ENCODE data around the gene FEV. TPM values are rescaled to one million over a fixed set of nuclear protein-coding genes. Genes with fewer than 3 reads are reported as not detected.

FEV gene
- total RNA-seq, 5 donors from 2014 or later (not counting 1 experiment from before 2014, with no cell fraction given): not detected

GRCh38 chr2:219009294-219009693, 24.3 kb upstream of the FEV start:
- Histone ChIP-seq H3K27ac (ENCODE audit: low read length) (no peak overlapping the region), H3K27me3 (replicated peaks in 1 of 2; ENCODE audit: control insufficient read depth in 2 of 2, extremely low read depth in 1 of 2, insufficient read depth in 2 of 2, low read length in 1 of 2) (peaks cover 6 to 76% of the 10 kb centered on the region in 2 experiments), H3K4me1 (ENCODE audit: control insufficient read depth in 1 of 2, extremely low read depth in 1 of 2, insufficient read depth in 2 of 2, low read length in 2 of 2) (no peaks in the 10 kb centered on the region), H3K36me3 (ENCODE audit: control insufficient read depth in 2 of 2, extremely low read depth in 1 of 2, insufficient read depth in 1 of 2, low read length in 1 of 2) (no peaks in the 10 kb centered on the region), H3K9me3 (no peaks in the 10 kb centered on the region), H3K4me3 (ENCODE audit: control insufficient read depth in 1 of 2, extremely low read depth in 1 of 2, low read length in 1 of 2) (no peak overlapping the region)
- Mint-ChIP-seq H3K4me1 (peaks cover 0 to 2% (median 0%) of the 10 kb centered on the region in 3 donors), H3K36me3 (no peaks in the 10 kb centered on the region), H3K27ac (no peak overlapping the region), H3K4me3 (no peak overlapping the region), H3K27me3 (peaks cover 42 to 66% of the 10 kb centered on the region in 2 donors), H3K9me3 (no peaks in the 10 kb centered on the region)
- no CpG with 5 or more reads among the region's 2 CpGs for WGBS (ENCODE audit: insufficient coverage)
- ChIA-PET CTCF (interaction anchor here in 1 of 2 donors (0.5 kb wide), 1 partner anchor 1322 kb away, joined by 15 read pairs; no protein-coding TSS in a partner anchor), POLR2A (no interaction called here)
- DNase-seq (no peak), ATAC-seq (replicated peaks in 1 of 4) (no peak)

- H3K27me3 Mint-ChIP-seq: peaks cover 49 to 71% of the 10 kb centered on the region in 2 donors
- WGBS (ENCODE audit: insufficient coverage): 100% methylated on average over 2 of the region's 3 CpGs
- peaks cover 10 to 22% (median 18%) of the 10 kb centered on the region in 3 donors for H3K4me1 Mint-ChIP-seq
- Histone ChIP-seq H3K4me1 (ENCODE audit: control insufficient read depth in 1 of 2, extremely low read depth in 1 of 2, insufficient read depth in 2 of 2, low read length in 2 of 2) (peaks cover 3 to 30% of the 10 kb centered on the region in 2 experiments), H3K4me3 (ENCODE audit: control insufficient read depth in 1 of 2, extremely low read depth in 1 of 2, low read length in 1 of 2) (no peak overlapping the region), H3K27ac (ENCODE audit: low read length) (no peak overlapping the region), H3K36me3 (ENCODE audit: control insufficient read depth in 2 of 2, extremely low read depth in 1 of 2, insufficient read depth in 1 of 2, low read length in 1 of 2) (no peaks in the 10 kb centered on the region), H3K9me3 (no peaks in the 10 kb centered on the region), H3K27me3 (replicated peaks in 1 of 2; ENCODE audit: control insufficient read depth in 2 of 2, extremely low read depth in 1 of 2, insufficient read depth in 2 of 2, low read length in 1 of 2) (peaks cover 9 to 94% of the 10 kb centered on the region in 2 experiments)
- CTCF ChIA-PET: interaction anchor here in 1 of 2 donors (0.9 kb wide), 1 partner anchor 10 kb away, joined by 3 read pairs; no protein-coding TSS in a partner anchor
- H3K27ac Mint-ChIP-seq: no peak overlapping the region
- peak overlapping the region in 2 of 3 donors; percentile 2 to 72 for H3K4me3 Mint-ChIP-seq
- POLR2A ChIA-PET: no interaction called here
- DNase-seq (no peak), ATAC-seq (replicated peaks in 1 of 4) (no peak)
- H3K36me3 Mint-ChIP-seq: no peaks in the 10 kb centered on the region
- no peaks in the 10 kb centered on the region for H3K9me3 Mint-ChIP-seq
Measured at GRCh38 chr2:219003979-219004378, 19.0 kb upstream of the FEV start.

- Mint-ChIP-seq H3K4me3 (peak overlapping the region; percentile 2 to 72 (median 11)), H3K36me3 (no peaks in the 10 kb centered on the region), H3K9me3 (no peaks in the 10 kb centered on the region), H3K27me3 (peaks cover 54 to 72% of the 10 kb centered on the region in 2 donors), H3K4me1 (peaks cover 10 to 22% (median 18%) of the 10 kb centered on the region in 3 donors), H3K27ac (no peak overlapping the region)
- ChIA-PET CTCF (interaction anchor here in 1 of 2 donors (0.9 kb wide), 1 partner anchor 9 kb away, joined by 3 read pairs; no protein-coding TSS in a partner anchor), POLR2A (no interaction called here)
- peaks cover 9 to 93% of the 10 kb centered on the region in 2 experiments for H3K27me3 ChIP-seq (replicated peaks in 1 of 2; ENCODE audit: control insufficient read depth in 2 of 2, extremely low read depth in 1 of 2, insufficient read depth in 2 of 2, low read length in 1 of 2)
- DNase-seq (no peak), ATAC-seq (replicated peaks in 1 of 4) (no peak)
- H3K9me3 ChIP-seq: no peaks in the 10 kb centered on the region
- peaks cover 3 to 30% of the 10 kb centered on the region in 2 experiments for H3K4me1 ChIP-seq (ENCODE audit: control insufficient read depth in 1 of 2, extremely low read depth in 1 of 2, insufficient read depth in 2 of 2, low read length in 2 of 2)
- no peak overlapping the region for H3K27ac ChIP-seq (ENCODE audit: low read length)
- H3K4me3 ChIP-seq (ENCODE audit: control insufficient read depth in 1 of 2, extremely low read depth in 1 of 2, low read length in 1 of 2): no peak overlapping the region
- WGBS (ENCODE audit: insufficient coverage): 4% methylated on average over 15 of the region's 20 CpGs
- H3K36me3 ChIP-seq (ENCODE audit: control insufficient read depth in 2 of 2, extremely low read depth in 1 of 2, insufficient read depth in 1 of 2, low read length in 1 of 2): no peaks in the 10 kb centered on the region
Measured at GRCh38 chr2:219003267-219003634, 18.3 kb upstream of the FEV start.

GRCh38 chr2:219002395-219003266, 17.6 kb upstream of the FEV start:
- Histone ChIP-seq H3K27me3 (replicated peaks in 1 of 2; ENCODE audit: control insufficient read depth in 2 of 2, extremely low read depth in 1 of 2, insufficient read depth in 2 of 2, low read length in 1 of 2) (peaks cover 9 to 94% of the 10 kb centered on the region in 2 experiments), H3K36me3 (ENCODE audit: control insufficient read depth in 2 of 2, extremely low read depth in 1 of 2, insufficient read depth in 1 of 2, low read length in 1 of 2) (no peaks in the 10 kb centered on the region), H3K4me3 (ENCODE audit: control insufficient read depth in 1 of 2, extremely low read depth in 1 of 2, low read length in 1 of 2) (peak overlapping the region; percentile 12 to 41), H3K4me1 (ENCODE audit: control insufficient read depth in 1 of 2, extremely low read depth in 1 of 2, insufficient read depth in 2 of 2, low read length in 2 of 2) (peaks cover 3 to 30% of the 10 kb centered on the region in 2 experiments), H3K27ac (ENCODE audit: low read length) (no peak overlapping the region), H3K9me3 (no peaks in the 10 kb centered on the region)
- Mint-ChIP-seq H3K4me1 (peaks cover 10 to 22% (median 18%) of the 10 kb centered on the region in 3 donors), H3K4me3 (peak overlapping the region; percentile 58 to 72 (median 65)), H3K27ac (no peak overlapping the region), H3K36me3 (no peaks in the 10 kb centered on the region), H3K27me3 (peaks cover 56 to 74% of the 10 kb centered on the region in 2 donors), H3K9me3 (no peaks in the 10 kb centered on the region)
- POLR2A ChIA-PET: no interaction called here
- CTCF ChIA-PET: interaction anchor here (0.6 to 1.4 kb wide), 3 partner anchors 21 to 452 kb away, joined by 3 read pairs; no protein-coding TSS in a partner anchor
- DNase-seq (peak in 27 of 35 experiments; percentile 21 to 61 (median 35)), ATAC-seq (replicated peaks in 1 of 4) (peak; percentile 31 to 72 (median 44))
- 5% methylated on average over 65 of the region's 72 CpGs for WGBS (ENCODE audit: insufficient coverage)

GRCh38 chr2:219001577-219002394, 16.8 kb upstream of the FEV start:
- H3K4me1 Mint-ChIP-seq: peaks cover 10 to 22% (median 18%) of the 10 kb centered on the region in 3 donors
- ChIA-PET CTCF (interaction anchor here (0.6 to 1.4 kb wide), 3 partner anchors 20 to 453 kb away, joined by 3 read pairs; no protein-coding TSS in a partner anchor), POLR2A (no interaction called here)
- peaks cover 10 to 96% of the 10 kb centered on the region in 2 experiments for H3K27me3 ChIP-seq (replicated peaks in 1 of 2; ENCODE audit: control insufficient read depth in 2 of 2, extremely low read depth in 1 of 2, insufficient read depth in 2 of 2, low read length in 1 of 2)
- WGBS (ENCODE audit: insufficient coverage): 4% methylated on average over 48 of the region's 70 CpGs
- H3K36me3 ChIP-seq (ENCODE audit: control insufficient read depth in 2 of 2, extremely low read depth in 1 of 2, insufficient read depth in 1 of 2, low read length in 1 of 2): no peaks in the 10 kb centered on the region
- H3K4me1 ChIP-seq (ENCODE audit: control insufficient read depth in 1 of 2, extremely low read depth in 1 of 2, insufficient read depth in 2 of 2, low read length in 2 of 2): peaks cover 3 to 30% of the 10 kb centered on the region in 2 experiments
- peak overlapping the region; percentile 12 to 49 for H3K4me3 ChIP-seq (ENCODE audit: control insufficient read depth in 1 of 2, extremely low read depth in 1 of 2, low read length in 1 of 2)
- H3K27ac Mint-ChIP-seq: no peak overlapping the region
- peak overlapping the region in 2 of 3 donors; percentile 39 to 72 for H3K4me3 Mint-ChIP-seq
- no peaks in the 10 kb centered on the region for H3K9me3 ChIP-seq
- H3K9me3 Mint-ChIP-seq: no peaks in the 10 kb centered on the region
- ATAC-seq (replicated peaks in 1 of 4) (peak; percentile 19 to 46 (median 40)), DNase-seq (peak in 1 of 35 experiments; percentile 31)
- peaks cover 57 to 73% of the 10 kb centered on the region in 2 donors for H3K27me3 Mint-ChIP-seq
- H3K27ac ChIP-seq (ENCODE audit: low read length): no peak overlapping the region
- no peaks in the 10 kb centered on the region for H3K36me3 Mint-ChIP-seq
